Measurements from ENCODE around the gene UBXN11.
"Not testable (repeated sequence)": the region's sequence is repeated elsewhere in the genome, so short reads cannot be mapped to it uniquely, and the experiment has no call there.

Gene UBXN11

GRCh38 chr1:26315874-26316850, 9.7 kb upstream of the UBXN11 start:
- Histone ChIP-seq H3K4me1 (ENCODE audit: insufficient read depth, low read length) (peaks cover 16% of the 10 kb centered on the region), H3K27ac (ENCODE audit: low read length) (no peak overlapping the region), H3K4me3 (ENCODE audit: low read depth in 1 of 2, low read length in 2 of 2) (no peak overlapping the region), H3K4me2 (ENCODE audit: insufficient read depth, low read length) (no peak overlapping the region), H3K36me3 (ENCODE audit: insufficient read depth, low read length) (no peaks in the 10 kb centered on the region), H3K27me3 (ENCODE audit: insufficient read depth, low read length, poor library complexity) (no peaks in the 10 kb centered on the region), H3K79me2 (ENCODE audit: insufficient read depth, low read length) (no peaks in the 10 kb centered on the region), H3K9me3 (ENCODE audit: insufficient read depth, low read length, severe bottlenecking) (no peaks in the 10 kb centered on the region), H3K9ac (ENCODE audit: low read depth, low read length) (no peak overlapping the region), H2AFZ (ENCODE audit: low read depth, low read length) (no peak overlapping the region), H4K20me1 (ENCODE audit: insufficient read depth, low read length) (no peaks in the 10 kb centered on the region)
- no peak for DNase-seq
- TF ChIP-seq EZH2 (IDR thresholded peaks at IDR 0.05; ENCODE audit: borderline replicate concordance, low read depth, low read length, severe bottlenecking) (no peak), CTCF (IDR thresholded peaks at IDR 0.05; ENCODE audit: borderline replicate concordance, extremely low read depth, low read length, poor library complexity, severe bottlenecking) (no peak)
- ATAC-seq (ENCODE audit: insufficient read depth, low read depth) = no peak

GRCh38 chr1:26314501-26314900, 8.1 kb upstream of the UBXN11 start:
- Histone ChIP-seq H3K4me1 (ENCODE audit: insufficient read depth, low read length) (peaks cover 13% of the 10 kb centered on the region; the same call in 1 of the 2 replicates), H3K9ac (ENCODE audit: low read depth, low read length) (no peak overlapping the region), H3K79me2 (ENCODE audit: insufficient read depth, low read length) (no peaks in the 10 kb centered on the region), H2AFZ (ENCODE audit: low read depth, low read length) (no peak overlapping the region), H3K36me3 (ENCODE audit: insufficient read depth, low read length) (no peaks in the 10 kb centered on the region), H3K4me3 (ENCODE audit: low read depth in 1 of 2, low read length in 2 of 2) (no peak overlapping the region), H4K20me1 (ENCODE audit: insufficient read depth, low read length) (no peaks in the 10 kb centered on the region), H3K4me2 (ENCODE audit: insufficient read depth, low read length) (no peak overlapping the region), H3K27me3 (ENCODE audit: insufficient read depth, low read length, poor library complexity) (no peaks in the 10 kb centered on the region), H3K27ac (ENCODE audit: low read length) (no peak overlapping the region), H3K9me3 (ENCODE audit: insufficient read depth, low read length, severe bottlenecking) (no peaks in the 10 kb centered on the region)
- DNase-seq (no peak), ATAC-seq (ENCODE audit: insufficient read depth, low read depth) (no peak)
- no peak for TF ChIP-seq EZH2 (IDR thresholded peaks at IDR 0.05; ENCODE audit: borderline replicate concordance, low read depth, low read length, severe bottlenecking)
- no peak for TF ChIP-seq CTCF (IDR thresholded peaks at IDR 0.05; ENCODE audit: borderline replicate concordance, extremely low read depth, low read length, poor library complexity, severe bottlenecking)

GRCh38 chr1:26307966-26308899, 1.8 kb upstream of the UBXN11 start:
- ATAC-seq (ENCODE audit: insufficient read depth, low read depth); H3K36me3 ChIP-seq (ENCODE audit: insufficient read depth, low read length); H3K4me3 ChIP-seq (ENCODE audit: low read depth in 1 of 2, low read length in 2 of 2); H3K4me2 ChIP-seq (ENCODE audit: insufficient read depth, low read length); H4K20me1 ChIP-seq (ENCODE audit: insufficient read depth, low read length); H3K27ac ChIP-seq (ENCODE audit: low read length); H3K9ac ChIP-seq (ENCODE audit: low read depth, low read length); H3K9me3 ChIP-seq (ENCODE audit: insufficient read depth, low read length, severe bottlenecking); H3K27me3 ChIP-seq (ENCODE audit: insufficient read depth, low read length, poor library complexity); H3K79me2 ChIP-seq (ENCODE audit: insufficient read depth, low read length); DNase-seq: not testable (repeated sequence)
- Histone ChIP-seq H2AFZ (ENCODE audit: low read depth, low read length) (peak overlapping the region; percentile 100; the same call in 1 of the 2 replicates), H3K4me1 (ENCODE audit: insufficient read depth, low read length) (peaks cover 26% of the 10 kb centered on the region)

Measured in DND-41 (cell line).